IPS DF 6.9 (cell line): ENCODE measurements around the gene LMCD1.

Experiments
- DNase-seq: peaks from one replicate; pipeline ENCODE4 v3.0.0-alpha.2; 2013; ENCODE audit warnings: low read depth, low spot score
- H3K27ac ChIP-seq: one replicate; pipeline ENCODE4 v1.5.1; 2013; ENCODE audit warnings: low read length, control low read depth
- H3K27me3 ChIP-seq: 2 replicates; pipeline ENCODE4 v1.6.1; 2013; ENCODE audit warnings: mild to moderate bottlenecking, low read length; ENCODE audit not compliant: control insufficient read depth, insufficient read depth
- H3K36me3 ChIP-seq: 2 replicates; pipeline ENCODE4 v1.6.1; 2013; ENCODE audit warnings: low read length; ENCODE audit not compliant: control insufficient read depth, insufficient read depth
- H3K4me1 ChIP-seq: 2 replicates; pipeline ENCODE4 v1.6.1; 2013; ENCODE audit warnings: low read length; ENCODE audit not compliant: control insufficient read depth, insufficient read depth
- H3K4me3 ChIP-seq: 2 replicates; pipeline ENCODE4 v1.5.1; 2013; ENCODE audit warnings: mild to moderate bottlenecking, low read length
- H3K9me3 ChIP-seq: 2 replicates; pipeline ENCODE4 v1.6.1; 2013; ENCODE audit warnings: low read length, inconsistent platforms; ENCODE audit not compliant: control insufficient read depth, insufficient read depth
- WGBS: extraction: QIAGEN DNeasy Blood & Tissue Kit; methylation state at CpG from one replicate; pipeline ENCODE4 v1.1.7; 2013; ENCODE audit warnings: mixed read lengths, missing lambda C conversion rate; ENCODE audit not compliant: insufficient read length, insufficient coverage; 5-methylcytosine and 5-hydroxymethylcytosine counted together

The LMCD1 gene

GRCh38 chr3:8501371-8502131 is at the start of gene LMCD1:
Gene LMCD1 (plus strand): TSS chr3:8501823. CDS start chr3:8501939, 116 bp downstream.
- H3K36me3 ChIP-seq: no peaks in the 10 kb centered on the region
- H3K27me3 ChIP-seq: no peaks in the 10 kb centered on the region; the same call in 1 of the 2 replicates
- no peaks in the 10 kb centered on the region for H3K9me3 ChIP-seq
- peak; percentile 87 for DNase-seq
- peaks cover 7% of the 10 kb centered on the region; the same call in 1 of the 2 replicates for H3K4me1 ChIP-seq
- no CpG with 5 or more reads among the region's 49 CpGs for WGBS
- H3K27ac ChIP-seq: no peak within 1 kb of the TSS
- peak within 1 kb of the TSS; percentile 21; the same call in 1 of the 2 replicates for H3K4me3 ChIP-seq

- no peak for DNase-seq
- Histone ChIP-seq H3K4me1 (0 out of 2 replicates have a peak, but pooled peaks cover 1% of the 10 kb centered on the region), H3K4me3 (no peak overlapping the region), H3K36me3 (no peaks in the 10 kb centered on the region), H3K27ac (no peak overlapping the region), H3K27me3 (no peaks in the 10 kb centered on the region), H3K9me3 (no peaks in the 10 kb centered on the region)
- WGBS: no CpG with 5 or more reads among the region's 4 CpGs
Observed at GRCh38 chr3:8452112-8452511, 49.5 kb upstream of the LMCD1 start.

- H3K4me1 ChIP-seq: 0 out of 2 replicates have a peak, but pooled peaks cover 1% of the 10 kb centered on the region
- H3K9me3 ChIP-seq: no peaks in the 10 kb centered on the region
- no peak overlapping the region for H3K27ac ChIP-seq
- WGBS: no CpG with 5 or more reads among the region's 5 CpGs
- no peaks in the 10 kb centered on the region for H3K36me3 ChIP-seq
- no peak for DNase-seq
- H3K4me3 ChIP-seq: no peak overlapping the region
- no peaks in the 10 kb centered on the region for H3K27me3 ChIP-seq
Observed at GRCh38 chr3:8453153-8453552, 48.5 kb upstream of the LMCD1 start.

GRCh38 chr3:8455526-8456411 is 45.9 kb upstream of the LMCD1 start:
- no CpG with 5 or more reads among the region's 5 CpGs for WGBS
- Histone ChIP-seq H3K4me1 (0 out of 2 replicates have a peak, but pooled peaks cover 1% of the 10 kb centered on the region), H3K36me3 (no peaks in the 10 kb centered on the region), H3K27me3 (no peaks in the 10 kb centered on the region), H3K4me3 (no peak overlapping the region), H3K27ac (no peak overlapping the region), H3K9me3 (no peaks in the 10 kb centered on the region)
- DNase-seq: no peak

GRCh38 chr3:8456412-8456811 is 45.2 kb upstream of the LMCD1 start:
- 0 out of 2 replicates have a peak, but pooled peaks cover 1% of the 10 kb centered on the region for H3K4me1 ChIP-seq
- no peaks in the 10 kb centered on the region for H3K27me3 ChIP-seq
- WGBS: no CpG with 5 or more reads among the region's 3 CpGs
- no peaks in the 10 kb centered on the region for H3K9me3 ChIP-seq
- H3K27ac ChIP-seq: no peak overlapping the region
- no peak overlapping the region for H3K4me3 ChIP-seq
- no peak for DNase-seq
- no peaks in the 10 kb centered on the region for H3K36me3 ChIP-seq

GRCh38 chr3:8457039-8457438 is 44.6 kb upstream of the LMCD1 start:
- no peak overlapping the region for H3K27ac ChIP-seq
- no CpG with 5 or more reads among the region's 1 CpG for WGBS
- no peak overlapping the region for H3K4me3 ChIP-seq
- no peaks in the 10 kb centered on the region for H3K27me3 ChIP-seq
- 0 out of 2 replicates have a peak, but pooled peaks cover 1% of the 10 kb centered on the region for H3K4me1 ChIP-seq
- no peak for DNase-seq
- no peaks in the 10 kb centered on the region for H3K9me3 ChIP-seq
- H3K36me3 ChIP-seq: no peaks in the 10 kb centered on the region

GRCh38 chr3:8458238-8458661 is 43.4 kb upstream of the LMCD1 start:
- DNase-seq: no peak

GRCh38 chr3:8458711-8459110 is 42.9 kb upstream of the LMCD1 start:
- Histone ChIP-seq H3K9me3 (no peaks in the 10 kb centered on the region), H3K27ac (no peak overlapping the region), H3K4me3 (no peak overlapping the region), H3K36me3 (no peaks in the 10 kb centered on the region), H3K27me3 (no peaks in the 10 kb centered on the region), H3K4me1 (0 out of 2 replicates have a peak, but pooled peaks cover 1% of the 10 kb centered on the region)
- no CpG with 5 or more reads among the region's 6 CpGs for WGBS
- no peak for DNase-seq

More at GRCh38 chr3:8458238-8458661, 43.4 kb upstream of the LMCD1 start:
- Histone ChIP-seq H3K27ac (no peak overlapping the region), H3K36me3 (no peaks in the 10 kb centered on the region), H3K27me3 (no peaks in the 10 kb centered on the region), H3K4me1 (0 out of 2 replicates have a peak, but pooled peaks cover 1% of the 10 kb centered on the region), H3K9me3 (no peaks in the 10 kb centered on the region), H3K4me3 (no peak overlapping the region)
- no CpG with 5 or more reads among the region's 2 CpGs for WGBS

- Histone ChIP-seq H3K36me3 (no peaks in the 10 kb centered on the region), H3K9me3 (no peaks in the 10 kb centered on the region), H3K27me3 (no peaks in the 10 kb centered on the region), H3K4me1 (0 out of 2 replicates have a peak, but pooled peaks cover 1% of the 10 kb centered on the region), H3K27ac (no peak overlapping the region), H3K4me3 (no peak overlapping the region)
- WGBS: no CpG with 5 or more reads among the region's 10 CpGs
- DNase-seq: no peak
Observed at GRCh38 chr3:8460050-8460708, 41.4 kb upstream of the LMCD1 start.
